Suppressor macrophage (primary cell): ENCODE data around the gene CXorf49.
"Not testable (repeated sequence)": the region's sequence is repeated elsewhere in the genome, so short reads cannot be mapped to it uniquely, and the experiment has no call there.

Source experiments
- DNase-seq, 4 experiments: peaks; one replicate each; pipeline ENCODE4 v3.0.0-alpha.2; 2020 to 2022
- total RNA-seq, 17 experiments: gene quantifications; one replicate each; lab custom pipeline; 2026; ENCODE audit warnings: mixed read lengths in 6 of 17, inconsistent platforms in 3 of 17; lab: John Stamatoyannopoulos, UW

CXorf49 gene
- total RNA-seq, result 0 reads per million in 17 experiments

- not testable (repeated sequence) for DNase-seq
Measured at GRCh38 chrX:71718185-71718584, at the start of gene CXorf49. CXorf49 (minus strand) TSS chrX:71718285; CDS start chrX:71718151, 134 bp downstream.

- not testable (repeated sequence) for DNase-seq
Measured at GRCh38 chrX:71767134-71767533, 49.0 kb upstream of the CXorf49 start.

DNA sequence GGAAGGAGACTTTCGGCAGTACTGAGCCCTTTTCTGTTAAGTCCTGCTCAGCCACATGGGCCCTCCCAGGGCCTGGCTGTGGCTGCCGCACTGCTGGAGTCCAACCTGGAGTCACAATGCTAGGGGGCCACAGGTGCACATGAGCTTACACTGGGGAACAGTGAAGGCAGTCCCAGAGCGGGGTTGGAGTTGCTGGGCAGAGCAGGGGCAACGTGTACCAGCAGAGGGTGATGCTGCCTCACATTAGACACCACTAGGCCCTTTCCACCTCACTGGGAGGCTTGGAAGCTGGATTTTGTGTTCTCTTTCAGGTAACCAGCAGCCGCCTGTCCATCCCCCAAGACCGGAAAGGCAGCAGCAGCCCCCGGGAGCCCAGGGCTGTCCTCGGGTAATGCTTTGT, 47.5 kb upstream of the CXorf49 start:
- DNase-seq, result not testable (repeated sequence)

DNA sequence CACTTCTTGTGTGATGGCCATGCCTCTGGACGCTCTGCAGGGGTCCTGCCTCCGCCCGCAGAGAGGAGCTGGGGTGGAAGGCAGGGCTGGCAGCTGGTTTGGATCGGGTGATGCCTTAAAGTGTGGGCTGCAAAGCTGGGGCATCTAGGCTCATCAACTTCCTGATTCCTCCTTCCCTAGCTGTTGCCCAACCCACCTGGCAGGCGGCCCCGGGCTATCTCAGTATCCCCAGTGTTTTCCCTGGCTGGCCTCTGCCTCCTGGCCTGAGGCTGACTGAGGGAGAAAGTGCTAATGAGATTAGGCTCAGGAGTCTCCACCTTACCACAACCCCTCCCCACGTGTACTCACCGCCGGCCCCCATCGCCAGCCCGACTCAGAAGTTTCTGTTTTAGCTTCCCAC, 46.7 kb upstream of the CXorf49 start:
- not testable (repeated sequence) for DNase-seq

DNA sequence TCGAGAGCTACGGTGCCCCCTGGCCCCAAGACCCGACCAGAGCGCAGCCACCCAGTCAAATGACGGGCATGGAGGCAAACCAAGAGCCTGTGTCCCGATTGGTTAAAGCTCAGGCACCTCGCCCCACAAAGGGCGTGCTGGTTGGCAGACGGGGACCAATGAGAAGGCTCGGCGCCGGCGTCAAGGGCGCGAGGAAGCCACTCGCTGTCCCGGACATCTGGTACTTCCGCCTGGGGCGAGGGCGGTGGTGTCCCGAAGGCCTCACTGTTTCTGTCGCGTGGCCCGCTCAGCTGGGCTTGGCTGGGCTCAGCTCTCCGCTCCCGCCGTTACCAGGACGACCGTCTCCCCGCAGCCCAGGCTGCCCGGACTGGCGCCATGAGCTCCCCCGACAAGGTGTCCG, 45.0 kb upstream of the CXorf49 start, which contains the start of gene CXorf49B:
CXorf49B (plus strand) TSS at position 301 of the 400 bp plus-strand sequence; CDS start at position 376, 75 bp downstream.
- DNase-seq, result not testable (repeated sequence)

GRCh38 chrX:71760688-71761281, 42.7 kb upstream of the CXorf49 start:
- not testable (repeated sequence) for DNase-seq

DNA sequence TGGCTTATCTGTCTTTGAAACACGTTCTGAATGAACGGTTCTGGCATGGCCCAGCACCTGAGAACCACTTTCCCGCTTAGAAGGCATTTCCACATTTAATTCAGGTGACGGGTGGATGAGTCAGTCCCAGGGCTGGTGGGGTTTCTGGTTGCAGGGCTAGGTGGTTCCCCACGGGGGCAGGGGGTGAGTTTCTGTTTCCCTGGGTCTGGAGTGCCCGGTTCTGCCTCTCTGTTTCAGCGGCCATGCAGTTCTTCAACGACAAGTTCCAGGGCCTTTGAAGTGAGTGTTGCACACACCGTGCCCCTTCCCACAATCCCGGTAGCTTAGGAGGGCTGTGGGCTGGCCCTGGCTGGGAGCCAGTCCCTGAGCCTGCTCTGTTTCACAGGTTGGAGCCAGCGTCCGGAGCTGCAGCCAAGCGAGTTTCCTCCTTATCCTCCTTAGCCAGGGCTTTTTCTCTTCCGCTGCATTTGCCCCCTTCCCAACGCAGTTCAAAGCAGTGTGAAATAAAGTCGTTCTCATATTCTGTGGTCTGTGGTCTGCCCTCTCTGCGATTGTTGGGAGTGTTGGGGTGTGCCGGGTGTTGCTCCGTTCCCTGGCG, 2.3 kb upstream of the CXorf49 start:
- not testable (repeated sequence) for DNase-seq

DNA sequence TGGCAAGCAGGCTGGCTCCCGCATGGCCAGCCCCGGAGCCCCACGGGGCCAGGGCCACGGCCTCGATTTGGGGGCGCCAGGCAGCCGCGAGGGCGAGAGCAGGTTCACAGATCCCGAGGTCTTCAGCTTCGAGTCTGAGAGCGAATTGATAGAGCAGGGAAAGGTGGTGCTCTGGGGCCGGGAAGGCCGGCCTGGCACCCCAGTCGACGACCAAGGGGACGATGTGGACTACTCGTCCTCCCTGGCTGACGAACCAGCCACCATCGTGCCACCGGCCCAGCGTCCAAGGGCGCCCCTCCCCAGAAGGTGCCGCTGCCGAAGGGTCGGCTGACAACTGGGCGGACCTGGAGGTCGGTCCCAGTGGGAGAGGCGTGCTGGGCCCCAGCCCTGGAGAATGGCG, 1.1 kb upstream of the CXorf49 start:
- DNase-seq, result not testable (repeated sequence)

DNA sequence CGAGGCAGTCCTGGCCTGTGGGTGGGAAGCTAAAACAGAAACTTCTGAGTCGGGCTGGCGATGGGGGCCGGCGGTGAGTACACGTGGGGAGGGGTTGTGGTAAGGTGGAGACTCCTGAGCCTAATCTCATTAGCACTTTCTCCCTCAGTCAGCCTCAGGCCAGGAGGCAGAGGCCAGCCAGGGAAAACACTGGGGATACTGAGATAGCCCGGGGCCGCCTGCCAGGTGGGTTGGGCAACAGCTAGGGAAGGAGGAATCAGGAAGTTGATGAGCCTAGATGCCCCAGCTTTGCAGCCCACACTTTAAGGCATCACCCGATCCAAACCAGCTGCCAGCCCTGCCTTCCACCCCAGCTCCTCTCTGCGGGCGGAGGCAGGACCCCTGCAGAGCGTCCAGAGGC, 1.8 kb downstream of the CXorf49 start:
- not testable (repeated sequence) for DNase-seq

- DNase-seq, result not testable (repeated sequence)
Measured at GRCh38 chrX:71715551-71715950, 2.5 kb downstream of the CXorf49 start.

GRCh38 chrX:71714064-71714463, 4.0 kb downstream of the CXorf49 start:
- DNase-seq, result not testable (repeated sequence)

DNA sequence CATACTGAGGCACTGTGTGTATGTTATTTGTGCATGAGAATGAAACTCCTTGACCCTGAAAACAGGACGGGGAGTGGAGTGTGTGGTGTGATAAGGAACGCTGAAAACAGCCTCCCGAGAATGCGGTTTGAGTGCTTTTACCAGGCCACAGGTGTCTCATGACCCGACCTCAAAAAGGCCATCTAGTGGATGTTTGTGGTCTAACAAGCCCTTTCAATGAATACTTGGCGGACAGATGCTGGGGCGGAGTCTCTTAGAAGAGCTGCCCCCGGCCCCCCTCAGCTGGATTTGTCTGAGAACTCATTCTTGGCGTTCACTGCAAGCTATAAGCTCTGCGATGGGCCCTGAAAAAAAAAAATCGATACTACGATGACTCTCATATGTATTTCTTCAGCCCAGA, 15.2 kb downstream of the CXorf49 start:
- not testable (repeated sequence) for DNase-seq

GRCh38 chrX:71699023-71699344, 19.1 kb downstream of the CXorf49 start:
- DNase-seq, result not testable (repeated sequence)

- DNase-seq, result not testable (repeated sequence)
Measured at GRCh38 chrX:71698299-71699022, 19.6 kb downstream of the CXorf49 start.

- DNase-seq, result not testable (repeated sequence)
Measured at GRCh38 chrX:71697466-71698298, 20.4 kb downstream of the CXorf49 start.

- not testable (repeated sequence) for DNase-seq
Measured at GRCh38 chrX:71696641-71697465, 21.2 kb downstream of the CXorf49 start.

GRCh38 chrX:71679575-71680207, 38.4 kb downstream of the CXorf49 start:
- no peak for DNase-seq

- DNase-seq, result not testable (repeated sequence)
Measured at GRCh38 chrX:71677195-71677594, 40.9 kb downstream of the CXorf49 start.

GRCh38 chrX:71676068-71676795, 41.9 kb downstream of the CXorf49 start:
- DNase-seq, result not testable (repeated sequence)

DNA sequence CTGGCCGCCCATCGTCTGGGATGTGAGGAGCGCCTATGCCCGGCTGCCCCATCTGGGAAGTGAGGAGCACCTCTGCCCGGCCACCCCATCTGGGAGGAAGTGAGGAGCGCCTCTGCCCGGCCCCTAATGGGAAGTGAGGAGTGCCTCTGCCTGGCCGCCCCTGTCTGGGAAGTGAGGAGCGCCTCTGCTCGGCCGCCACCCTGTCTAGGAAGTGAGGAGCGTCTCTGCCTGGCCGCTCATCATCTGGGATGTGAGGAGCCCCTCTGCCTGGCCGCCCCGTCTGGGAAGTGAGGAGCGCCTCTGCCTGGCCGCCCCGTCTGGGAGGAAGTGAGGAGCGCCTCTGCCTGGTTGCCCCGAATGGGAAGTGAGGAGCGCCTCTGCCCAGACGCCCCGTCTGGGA, 42.4 kb downstream of the CXorf49 start:
- DNase-seq, result not testable (repeated sequence)
